ENCODE measurements around the gene SLIT1.

The SLIT1 gene

GRCh38 chr10:97159646-97160305, 26.0 kb downstream of the SLIT1 start:
- no peak overlapping the region for H3K4ac ChIP-seq (ENCODE audit: low read depth, low read length)
- WGBS (ENCODE audit: extremely low coverage, insufficient coverage, low lambda C conversion rate), result no CpG with 5 or more reads among the region's 10 CpGs

GRCh38 chr10:97157578-97158095, 28.1 kb downstream of the SLIT1 start:
- H3K9ac ChIP-seq (ENCODE audit: low read length), result no peak overlapping the region
- no peak overlapping the region for H4K8ac ChIP-seq (ENCODE audit: low read depth, low read length)
- H3K27ac ChIP-seq (ENCODE audit: low read depth, low read length), result no peak overlapping the region
- no CpG with 5 or more reads among the region's 6 CpGs for WGBS (ENCODE audit: extremely low coverage, insufficient coverage, low lambda C conversion rate)
- H3K79me2 ChIP-seq (ENCODE audit: control insufficient read depth, insufficient read depth, low read length), result no peaks in the 10 kb centered on the region
- no peak overlapping the region for H3K4me3 ChIP-seq (ENCODE audit: low read length)
- no peak overlapping the region for H3K18ac ChIP-seq (ENCODE audit: low read length)
- H2AK5ac ChIP-seq (ENCODE audit: low read length), result no peak overlapping the region
- no peaks in the 10 kb centered on the region for H3K36me3 ChIP-seq (ENCODE audit: control insufficient read depth, insufficient read depth, low read length)
- DNase-seq, result no peak
- no peaks in the 10 kb centered on the region for H3K27me3 ChIP-seq (ENCODE audit: insufficient read depth, low read length, poor library complexity)
- no peak overlapping the region for H2BK120ac ChIP-seq (ENCODE audit: low read depth, low read length)
- no peak overlapping the region for H3K4me2 ChIP-seq (ENCODE audit: low read length)
- no peak overlapping the region for H2BK5ac ChIP-seq (ENCODE audit: low read length)
- H3K79me1 ChIP-seq (ENCODE audit: low read length), result no peaks in the 10 kb centered on the region
- H4K5ac ChIP-seq (ENCODE audit: low read length), result no peak overlapping the region
- no peak overlapping the region for H3K4ac ChIP-seq (ENCODE audit: low read depth, low read length)
- H3K56ac ChIP-seq (ENCODE audit: low read length), result no peak overlapping the region
- no peaks in the 10 kb centered on the region for H3K4me1 ChIP-seq (ENCODE audit: control insufficient read depth, low read depth, low read length)
- no peak overlapping the region for H3K23ac ChIP-seq (ENCODE audit: low read length)
- H2BK15ac ChIP-seq (replicated peaks; ENCODE audit: low read depth), result no peak overlapping the region

More at GRCh38 chr10:97159646-97160305, 26.0 kb downstream of the SLIT1 start:
- Histone ChIP-seq H2BK120ac (ENCODE audit: low read depth, low read length) (no peak overlapping the region), H3K27me3 (ENCODE audit: insufficient read depth, low read length, poor library complexity) (no peaks in the 10 kb centered on the region), H3K4me1 (ENCODE audit: control insufficient read depth, low read depth, low read length) (no peaks in the 10 kb centered on the region), H2AK5ac (ENCODE audit: low read length) (no peak overlapping the region), H4K8ac (ENCODE audit: low read depth, low read length) (no peak overlapping the region), H2BK15ac (replicated peaks; ENCODE audit: low read depth) (no peak overlapping the region), H3K27ac (ENCODE audit: low read depth, low read length) (no peak overlapping the region), H3K23ac (ENCODE audit: low read length) (no peak overlapping the region), H3K79me1 (ENCODE audit: low read length) (no peaks in the 10 kb centered on the region), H3K56ac (ENCODE audit: low read length) (no peak overlapping the region), H3K9ac (ENCODE audit: low read length) (no peak overlapping the region), H3K36me3 (ENCODE audit: control insufficient read depth, insufficient read depth, low read length) (no peaks in the 10 kb centered on the region), H3K79me2 (ENCODE audit: control insufficient read depth, insufficient read depth, low read length) (no peaks in the 10 kb centered on the region), H3K4me3 (ENCODE audit: low read length) (no peak overlapping the region), H3K4me2 (ENCODE audit: low read length) (no peak overlapping the region), H2BK5ac (ENCODE audit: low read length) (no peak overlapping the region), H4K5ac (ENCODE audit: low read length) (no peak overlapping the region), H3K18ac (ENCODE audit: low read length) (no peak overlapping the region)
- no peak for DNase-seq

GRCh38 chr10:97154781-97155180, 31.0 kb downstream of the SLIT1 start:
- Histone ChIP-seq H3K4me3 (ENCODE audit: low read length) (no peak overlapping the region), H3K56ac (ENCODE audit: low read length) (no peak overlapping the region)

GRCh38 chr10:97154162-97154561, 31.6 kb downstream of the SLIT1 start:
- Histone ChIP-seq H3K18ac (ENCODE audit: low read length) (no peak overlapping the region), H3K4me2 (ENCODE audit: low read length) (no peak overlapping the region), H3K4me3 (ENCODE audit: low read length) (no peak overlapping the region), H3K9ac (ENCODE audit: low read length) (no peak overlapping the region), H3K56ac (ENCODE audit: low read length) (no peak overlapping the region), H3K79me2 (ENCODE audit: control insufficient read depth, insufficient read depth, low read length) (no peaks in the 10 kb centered on the region), H3K27me3 (ENCODE audit: insufficient read depth, low read length, poor library complexity) (no peaks in the 10 kb centered on the region), H3K4ac (ENCODE audit: low read depth, low read length) (no peak overlapping the region), H4K5ac (ENCODE audit: low read length) (no peak overlapping the region), H3K4me1 (ENCODE audit: control insufficient read depth, low read depth, low read length) (peaks cover 3% of the 10 kb centered on the region), H3K27ac (ENCODE audit: low read depth, low read length) (no peak overlapping the region), H3K23ac (ENCODE audit: low read length) (no peak overlapping the region), H4K8ac (ENCODE audit: low read depth, low read length) (no peak overlapping the region), H2AK5ac (ENCODE audit: low read length) (no peak overlapping the region), H3K79me1 (ENCODE audit: low read length) (no peaks in the 10 kb centered on the region), H3K36me3 (ENCODE audit: control insufficient read depth, insufficient read depth, low read length) (no peaks in the 10 kb centered on the region), H2BK5ac (ENCODE audit: low read length) (no peak overlapping the region), H2BK120ac (ENCODE audit: low read depth, low read length) (no peak overlapping the region), H2BK15ac (replicated peaks; ENCODE audit: low read depth) (no peak overlapping the region)
- no peak for DNase-seq
- no CpG with 5 or more reads among the region's 4 CpGs for WGBS (ENCODE audit: extremely low coverage, insufficient coverage, low lambda C conversion rate)

More at GRCh38 chr10:97154781-97155180, 31.0 kb downstream of the SLIT1 start:
- DNase-seq, result no peak
- H2BK5ac ChIP-seq (ENCODE audit: low read length), result no peak overlapping the region
- H3K18ac ChIP-seq (ENCODE audit: low read length), result no peak overlapping the region
- no peaks in the 10 kb centered on the region for H3K36me3 ChIP-seq (ENCODE audit: control insufficient read depth, insufficient read depth, low read length)
- no peak overlapping the region for H3K4me2 ChIP-seq (ENCODE audit: low read length)
- no peak overlapping the region for H3K27ac ChIP-seq (ENCODE audit: low read depth, low read length)
- H2BK120ac ChIP-seq (ENCODE audit: low read depth, low read length), result no peak overlapping the region
- H3K79me2 ChIP-seq (ENCODE audit: control insufficient read depth, insufficient read depth, low read length), result no peaks in the 10 kb centered on the region
- H4K5ac ChIP-seq (ENCODE audit: low read length), result no peak overlapping the region
- H4K8ac ChIP-seq (ENCODE audit: low read depth, low read length), result no peak overlapping the region
- no peaks in the 10 kb centered on the region for H3K27me3 ChIP-seq (ENCODE audit: insufficient read depth, low read length, poor library complexity)
- no CpG with 5 or more reads among the region's 4 CpGs for WGBS (ENCODE audit: extremely low coverage, insufficient coverage, low lambda C conversion rate)
- no peak overlapping the region for H3K9ac ChIP-seq (ENCODE audit: low read length)
- H3K79me1 ChIP-seq (ENCODE audit: low read length), result no peaks in the 10 kb centered on the region
- H2AK5ac ChIP-seq (ENCODE audit: low read length), result no peak overlapping the region
- H3K23ac ChIP-seq (ENCODE audit: low read length), result no peak overlapping the region
- no peak overlapping the region for H3K4ac ChIP-seq (ENCODE audit: low read depth, low read length)
- H3K4me1 ChIP-seq (ENCODE audit: control insufficient read depth, low read depth, low read length), result peaks cover 3% of the 10 kb centered on the region
- no peak overlapping the region for H2BK15ac ChIP-seq (replicated peaks; ENCODE audit: low read depth)

- Histone ChIP-seq H4K5ac (ENCODE audit: low read length) (no peak overlapping the region), H3K23ac (ENCODE audit: low read length) (no peak overlapping the region), H2BK120ac (ENCODE audit: low read depth, low read length) (no peak overlapping the region), H3K4ac (ENCODE audit: low read depth, low read length) (no peak overlapping the region), H3K4me2 (ENCODE audit: low read length) (no peak overlapping the region), H2BK5ac (ENCODE audit: low read length) (no peak overlapping the region), H3K36me3 (ENCODE audit: control insufficient read depth, insufficient read depth, low read length) (no peaks in the 10 kb centered on the region), H2BK15ac (replicated peaks; ENCODE audit: low read depth) (no peak overlapping the region), H2AK5ac (ENCODE audit: low read length) (no peak overlapping the region), H3K79me2 (ENCODE audit: control insufficient read depth, insufficient read depth, low read length) (no peaks in the 10 kb centered on the region), H3K4me3 (ENCODE audit: low read length) (no peak overlapping the region), H3K27ac (ENCODE audit: low read depth, low read length) (no peak overlapping the region), H3K56ac (ENCODE audit: low read length) (no peak overlapping the region), H3K79me1 (ENCODE audit: low read length) (no peaks in the 10 kb centered on the region), H3K18ac (ENCODE audit: low read length) (no peak overlapping the region), H4K8ac (ENCODE audit: low read depth, low read length) (no peak overlapping the region), H3K9ac (ENCODE audit: low read length) (no peak overlapping the region), H3K4me1 (ENCODE audit: control insufficient read depth, low read depth, low read length) (peaks cover 3% of the 10 kb centered on the region), H3K27me3 (ENCODE audit: insufficient read depth, low read length, poor library complexity) (no peaks in the 10 kb centered on the region)
- WGBS (ENCODE audit: extremely low coverage, insufficient coverage, low lambda C conversion rate), result no CpG with 5 or more reads among the region's 7 CpGs
- no peak for DNase-seq
These were observed 32.4 kb downstream of the SLIT1 start for GRCh38 chr10:97153270-97153850.
